Esophagus (tissue), 2 donors: Measurements from ENCODE around the gene MAP2. TPM values are rescaled to one million over a fixed set of nuclear protein-coding genes. Genes with fewer than 3 reads are reported as not detected.

Experiments
- H3K27ac ChIP-seq, 2 donors: one replicate each; pipeline ENCODE4 v1.5.1; 2013; ENCODE audit warnings: low read depth in 2 of 2, mild to moderate bottlenecking in 2 of 2, inconsistent platforms in 1 of 2, low read length in 1 of 2, moderate library complexity in 1 of 2
- H3K27me3 ChIP-seq, 2 donors: one replicate each; pipeline ENCODE4 v1.6.1; 2013; ENCODE audit warnings: low read length in 2 of 2, control low read depth in 1 of 2, mild to moderate bottlenecking in 1 of 2; ENCODE audit not compliant: insufficient read depth in 2 of 2, control insufficient read depth in 1 of 2
- H3K36me3 ChIP-seq, 2 donors: one replicate each; pipeline ENCODE4 v1.6.1; 2013; ENCODE audit warnings: low read length in 1 of 2; ENCODE audit not compliant: control insufficient read depth in 2 of 2, insufficient read depth in 2 of 2
- H3K4me1 ChIP-seq, 2 donors: one replicate each; pipeline ENCODE4 v1.6.1; 2013; ENCODE audit warnings: low read length in 1 of 2; ENCODE audit not compliant: control insufficient read depth in 2 of 2, insufficient read depth in 2 of 2
- H3K4me3 ChIP-seq, 2 donors: one replicate each; pipeline ENCODE4 v1.5.1; 2013; ENCODE audit warnings: low read length in 2 of 2, mild to moderate bottlenecking in 2 of 2, low read depth in 1 of 2, moderate library complexity in 1 of 2
- H3K9me3 ChIP-seq, 2 donors: one replicate each; pipeline ENCODE4 v1.6.1; 2013; ENCODE audit warnings: mild to moderate bottlenecking in 2 of 2, low read depth in 1 of 2, low read length in 1 of 2, moderate library complexity in 1 of 2; ENCODE audit not compliant: control insufficient read depth in 2 of 2, insufficient read depth in 1 of 2
- WGBS, 2 donors: extraction: QIAGEN DNeasy Blood & Tissue Kit; methylation state at CpG; one replicate each; pipeline ENCODE4 v1.1.7; 2013; 5-methylcytosine and 5-hydroxymethylcytosine counted together
- polyA plus RNA-seq, 2 donors: library from polyadenylated mRNA; stranded (reverse); fragments of 200-250 nt; gene quantifications; one replicate each; pipeline ENCODE4 v1.2.3, GENCODE V29; 2013
- donor health status: healthy with polysubstance abuse.
- donor health status: Bipolar disorder and iron deficiency.

Gene MAP2
- polyA plus RNA-seq, 2 donors, result 4.4 to 5.2 TPM

DNA sequence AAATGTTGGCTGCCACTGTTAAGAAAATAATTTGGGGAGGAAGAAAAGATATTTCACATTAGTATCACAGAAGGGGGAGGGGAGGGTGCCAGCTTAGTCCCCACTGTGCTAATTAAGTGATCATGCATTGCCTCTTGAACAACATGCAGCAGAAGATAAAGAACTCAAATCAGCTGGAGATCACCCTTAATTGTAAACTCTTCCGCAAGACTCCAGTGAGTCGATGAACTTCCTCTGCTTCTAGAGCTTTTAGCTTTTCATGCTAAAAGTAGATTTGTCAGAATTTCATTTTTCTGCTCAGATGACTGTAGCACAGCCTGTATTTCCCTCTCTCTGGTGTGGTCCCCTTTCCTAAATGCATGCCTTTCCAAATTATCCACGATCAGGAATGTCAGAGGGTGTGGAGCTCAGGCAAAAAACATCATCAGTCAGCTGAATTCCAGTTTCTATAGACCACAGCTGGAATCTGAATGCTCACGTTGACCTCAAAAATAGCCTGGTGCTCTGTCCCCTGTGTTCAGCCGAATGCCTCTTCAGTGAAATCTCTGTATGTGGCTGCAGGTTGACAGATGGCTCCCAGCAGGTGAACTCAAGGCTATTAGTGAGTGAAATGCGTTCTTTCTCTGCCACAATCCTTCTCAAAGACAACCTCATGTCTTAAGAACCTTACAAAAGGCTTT, 191.0 kb downstream of the MAP2 start:
- H3K4me3 ChIP-seq, result no peak overlapping the region
- no peaks in the 10 kb centered on the region for H3K36me3 ChIP-seq
- H3K9me3 ChIP-seq, result no peaks in the 10 kb centered on the region
- H3K27ac ChIP-seq, result no peak overlapping the region
- H3K27me3 ChIP-seq, result no peaks in the 10 kb centered on the region
- no peaks in the 10 kb centered on the region for H3K4me1 ChIP-seq
- 52 to 58% methylated on average over 6 of the region's 6 CpGs for WGBS, 2 donors

DNA sequence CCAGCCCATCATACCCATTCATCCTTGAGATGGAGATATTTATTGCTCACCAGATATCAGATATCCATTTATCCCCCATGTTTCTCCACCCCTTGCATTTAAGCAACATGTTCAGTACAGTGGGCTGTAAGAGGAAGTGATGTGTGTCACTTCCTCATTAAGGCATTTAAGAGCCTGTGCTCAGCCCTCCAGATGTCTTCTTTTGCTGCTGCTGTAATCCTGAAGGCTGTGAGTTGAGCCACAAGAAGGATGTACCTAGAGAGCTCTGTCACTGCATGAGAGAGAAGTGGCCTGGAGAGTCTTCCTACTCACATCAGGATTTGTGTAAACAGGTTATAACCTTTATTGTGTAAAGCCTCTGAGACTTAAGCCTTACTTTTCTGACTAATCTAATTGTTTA, 195.9 kb downstream of the MAP2 start:
- H3K27me3 ChIP-seq, result no peaks in the 10 kb centered on the region
- no peaks in the 10 kb centered on the region for H3K4me1 ChIP-seq
- H3K9me3 ChIP-seq, result no peaks in the 10 kb centered on the region
- no peak overlapping the region for H3K4me3 ChIP-seq
- H3K27ac ChIP-seq, result no peak overlapping the region
- no peaks in the 10 kb centered on the region for H3K36me3 ChIP-seq

DNA sequence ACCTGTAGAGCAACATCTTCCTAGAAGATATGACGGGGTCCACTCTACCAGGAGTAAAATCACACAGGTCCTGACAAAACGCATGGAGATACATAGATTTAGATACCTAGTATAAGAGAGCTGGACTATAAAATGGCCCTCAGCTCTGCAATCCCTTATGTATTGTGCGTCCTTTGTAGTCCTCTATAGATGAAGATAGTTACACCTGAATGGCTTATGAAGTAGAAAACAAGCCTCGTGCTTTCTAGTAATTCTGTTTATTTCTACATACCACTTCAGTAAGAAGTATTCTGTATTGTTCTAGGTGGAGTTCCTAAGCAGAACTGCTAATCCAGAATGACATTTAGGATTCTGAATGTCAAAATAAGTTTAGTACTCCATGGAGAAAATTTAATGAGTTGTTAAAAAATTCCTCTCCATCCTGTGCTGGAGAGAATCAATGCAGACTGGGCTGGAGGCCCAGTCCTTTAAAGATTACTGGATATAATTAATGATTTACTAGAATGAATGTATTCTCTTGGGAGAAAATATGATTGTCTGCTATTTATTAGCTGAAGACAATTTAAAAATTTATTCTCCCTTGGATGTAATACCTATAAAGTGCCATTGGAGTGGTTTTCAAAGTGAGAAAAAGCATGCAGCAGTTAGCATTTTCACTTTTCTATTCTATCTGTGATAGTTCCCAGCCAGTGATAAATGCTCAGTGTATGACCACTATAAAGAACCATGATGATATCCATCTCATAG, 200.5 kb downstream of the MAP2 start:
- Histone ChIP-seq H3K27me3 (no peaks in the 10 kb centered on the region), H3K36me3 (no peaks in the 10 kb centered on the region), H3K4me1 (no peaks in the 10 kb centered on the region), H3K9me3 (no peaks in the 10 kb centered on the region), H3K4me3 (no peak overlapping the region), H3K27ac (no peak overlapping the region)
- WGBS, 2 donors, result 78 to 89% methylated on average over 4 of the region's 4 CpGs

DNA sequence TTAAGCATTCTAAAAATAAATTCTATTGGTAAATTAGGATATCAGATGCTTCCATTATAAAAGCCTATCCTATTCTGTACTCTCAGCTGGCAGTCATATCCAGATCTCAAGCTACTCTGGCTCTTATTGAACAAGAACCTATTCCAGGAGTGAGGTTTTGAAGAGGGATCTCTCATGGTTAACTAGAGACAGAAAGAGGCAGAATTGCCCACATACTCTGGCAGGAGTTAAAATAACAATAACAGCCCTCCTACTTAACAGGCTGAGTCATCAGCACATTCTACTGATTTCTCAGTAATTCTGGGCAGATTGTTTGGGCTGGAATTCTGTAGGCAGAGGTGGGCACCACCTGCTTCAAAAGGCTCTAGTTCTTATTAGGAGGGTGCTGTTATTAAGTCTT, 205.8 kb downstream of the MAP2 start:
- Histone ChIP-seq H3K4me3 (no peak overlapping the region), H3K27ac (no peak overlapping the region), H3K36me3 (no peaks in the 10 kb centered on the region), H3K4me1 (no peaks in the 10 kb centered on the region), H3K9me3 (no peaks in the 10 kb centered on the region), H3K27me3 (no peaks in the 10 kb centered on the region)

DNA sequence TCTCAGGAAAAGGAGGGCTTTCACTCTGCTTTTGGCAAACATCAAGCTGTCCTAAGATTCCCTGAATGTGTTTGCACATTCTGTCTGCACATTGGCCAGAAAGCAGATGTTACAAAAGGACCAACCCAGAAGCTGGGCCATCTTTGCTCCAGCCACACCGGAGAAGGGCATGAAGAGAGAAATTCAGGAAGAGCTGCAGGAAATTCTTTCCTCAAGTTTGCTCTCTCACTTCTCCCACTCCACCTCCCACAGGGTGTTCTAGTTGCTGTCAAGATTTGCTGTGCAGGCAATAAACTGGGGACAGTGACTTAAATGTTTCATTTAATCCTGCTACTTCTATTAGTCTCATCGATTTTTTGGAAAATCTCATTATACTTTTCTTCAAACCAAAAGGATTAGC, 210.1 kb downstream of the MAP2 start:
- Histone ChIP-seq H3K27ac (no peak overlapping the region), H3K36me3 (no peaks in the 10 kb centered on the region), H3K4me3 (no peak overlapping the region), H3K4me1 (no peaks in the 10 kb centered on the region), H3K9me3 (no peaks in the 10 kb centered on the region), H3K27me3 (no peaks in the 10 kb centered on the region)
- WGBS, 2 donors, result 74 to 75% methylated on average over 2 of the region's 2 CpGs

DNA sequence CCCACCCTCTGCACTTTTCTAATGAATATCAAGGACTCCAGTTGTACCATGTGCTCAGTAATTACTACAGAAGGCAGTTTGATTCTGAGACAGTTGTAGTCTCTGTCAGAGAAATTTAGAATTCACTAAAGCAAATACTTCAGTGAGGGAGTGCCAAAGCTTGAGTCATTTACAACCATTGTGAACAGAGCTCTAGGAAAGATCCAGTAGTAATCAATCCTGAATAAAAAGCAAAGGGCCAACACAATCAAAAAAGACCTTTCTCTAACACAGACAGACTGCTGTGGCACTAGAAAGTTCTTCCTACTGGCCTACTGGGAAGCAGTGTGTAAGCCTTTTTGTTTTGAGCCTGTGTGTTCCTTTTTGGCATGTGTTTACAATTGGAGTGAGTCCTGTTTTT, 212.2 kb downstream of the MAP2 start:
- H3K36me3 ChIP-seq, result no peaks in the 10 kb centered on the region
- no peak overlapping the region for H3K4me3 ChIP-seq

DNA sequence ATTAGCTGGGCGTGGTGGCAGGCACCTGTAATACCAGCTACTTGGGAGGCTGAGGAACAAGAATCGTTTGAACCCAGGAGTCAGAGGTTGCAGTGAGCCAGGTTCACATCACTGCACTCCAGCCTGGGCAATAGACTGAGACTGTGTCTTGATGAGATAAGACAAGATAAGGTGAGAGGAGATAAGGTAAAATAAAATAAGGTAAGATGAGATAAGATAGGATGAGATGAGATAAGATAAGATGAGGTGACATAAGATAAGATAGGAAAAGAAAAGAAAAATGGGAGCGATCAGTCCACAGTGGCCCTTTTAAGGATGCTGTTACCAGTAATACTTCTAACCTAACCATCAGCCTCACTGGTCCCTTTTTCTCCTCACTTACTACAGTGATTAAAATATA, 213.4 kb downstream of the MAP2 start:
- no peaks in the 10 kb centered on the region for H3K4me1 ChIP-seq
- H3K9me3 ChIP-seq, result no peaks in the 10 kb centered on the region
- no peaks in the 10 kb centered on the region for H3K36me3 ChIP-seq
- H3K4me3 ChIP-seq, result no peak overlapping the region
- H3K27ac ChIP-seq, result no peak overlapping the region
- H3K27me3 ChIP-seq, result no peaks in the 10 kb centered on the region
- 78 to 85% methylated on average over 3 of the region's 3 CpGs for WGBS, 2 donors

More for the DNA sequence above, 212.2 kb downstream of the MAP2 start:
- Histone ChIP-seq H3K9me3 (no peaks in the 10 kb centered on the region), H3K27ac (no peak overlapping the region), H3K27me3 (no peaks in the 10 kb centered on the region), H3K4me1 (no peaks in the 10 kb centered on the region)

DNA sequence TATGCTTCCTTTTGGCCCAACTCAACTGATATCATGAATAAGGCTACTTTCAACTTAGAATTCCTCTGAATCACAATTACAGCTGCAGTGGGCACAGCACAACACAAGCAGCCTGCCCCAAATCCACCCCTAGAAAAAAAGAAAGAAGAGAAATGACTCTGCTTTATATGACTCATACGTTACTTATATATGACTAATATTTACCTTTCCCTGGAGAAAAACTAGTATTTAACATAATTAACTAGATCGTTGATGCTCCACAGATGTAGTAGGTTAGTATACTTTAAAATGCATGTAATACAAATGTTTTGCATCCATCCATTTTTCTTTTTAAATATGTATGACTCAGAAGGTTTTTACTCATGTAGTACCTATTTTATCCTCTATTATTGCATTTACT, 214.5 kb downstream of the MAP2 start:
- 40 to 43% methylated on average over 2 of the region's 2 CpGs for WGBS, 2 donors
- Histone ChIP-seq H3K27me3 (no peaks in the 10 kb centered on the region), H3K4me1 (no peaks in the 10 kb centered on the region), H3K4me3 (no peak overlapping the region), H3K9me3 (no peaks in the 10 kb centered on the region), H3K36me3 (no peaks in the 10 kb centered on the region), H3K27ac (no peak overlapping the region)

DNA sequence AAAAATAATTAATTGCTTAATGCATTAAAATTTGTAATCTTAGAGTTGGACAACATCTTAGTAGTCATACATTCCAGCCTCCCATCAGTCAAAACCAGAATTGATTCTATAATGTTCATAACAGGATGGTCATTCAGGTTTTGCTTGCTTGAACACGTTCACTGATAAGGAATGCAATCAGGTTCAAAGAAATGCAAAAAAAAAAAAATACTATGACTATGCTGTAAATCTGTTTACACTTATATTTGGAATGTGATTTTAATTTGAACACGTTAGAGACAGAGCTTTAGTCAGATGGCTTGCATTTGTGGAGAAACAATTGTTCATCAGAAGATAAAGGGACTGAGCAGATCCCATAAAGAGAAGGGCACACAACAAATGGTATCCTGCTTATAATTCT, 216.5 kb downstream of the MAP2 start:
- 44 to 53% methylated on average over 2 of the region's 2 CpGs for WGBS, 2 donors
- no peaks in the 10 kb centered on the region for H3K27me3 ChIP-seq
- H3K4me3 ChIP-seq, result no peak overlapping the region
- no peaks in the 10 kb centered on the region for H3K36me3 ChIP-seq
- no peaks in the 10 kb centered on the region for H3K4me1 ChIP-seq
- H3K9me3 ChIP-seq, result no peaks in the 10 kb centered on the region
- no peak overlapping the region for H3K27ac ChIP-seq
